Activated gamma-delta T cell treated with anti-CD3 and anti-CD28 coated beads, Interleukin-2, amount 50 U/mL, for 16 hours (primary cell): ENCODE data around the gene IREB2.

Experiments used
- DNase-seq: peaks from one replicate; pipeline ENCODE4 v3.0.0-alpha.2; 2020; ENCODE audit warnings: low read depth

IREB2 gene

DNA sequence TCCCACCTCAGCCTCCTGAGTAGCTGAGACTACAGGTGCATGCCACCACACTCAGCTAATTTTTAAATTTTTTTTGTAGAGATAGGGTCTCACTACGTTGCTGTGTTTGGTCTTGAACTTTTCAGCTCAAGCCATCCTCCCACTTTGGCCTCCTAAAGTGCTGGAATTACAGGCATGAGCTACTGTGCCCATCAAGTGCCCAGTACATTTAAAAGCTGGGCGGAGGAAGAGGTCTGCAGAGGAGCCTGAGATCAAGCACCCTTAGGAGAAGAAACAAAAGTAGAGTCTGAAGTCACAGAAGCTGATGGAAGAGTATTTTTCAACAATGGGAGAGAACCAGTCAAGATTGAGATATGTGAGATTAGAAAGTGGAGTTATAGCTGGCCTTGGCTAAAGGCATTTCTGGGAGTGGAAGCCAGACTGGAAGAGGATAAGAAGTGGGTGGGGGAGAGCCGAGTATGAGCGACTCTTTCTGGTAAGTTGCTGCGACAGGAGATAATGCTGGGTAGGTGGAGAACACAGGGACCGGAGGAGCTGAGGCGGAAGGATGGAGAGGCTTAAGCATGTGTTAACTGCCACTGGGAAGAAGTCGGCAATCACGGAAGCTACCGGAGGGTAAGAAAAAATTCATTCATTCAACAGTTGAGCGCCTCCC, 782 bp upstream of the IREB2 start:
- no peak for DNase-seq

DNA sequence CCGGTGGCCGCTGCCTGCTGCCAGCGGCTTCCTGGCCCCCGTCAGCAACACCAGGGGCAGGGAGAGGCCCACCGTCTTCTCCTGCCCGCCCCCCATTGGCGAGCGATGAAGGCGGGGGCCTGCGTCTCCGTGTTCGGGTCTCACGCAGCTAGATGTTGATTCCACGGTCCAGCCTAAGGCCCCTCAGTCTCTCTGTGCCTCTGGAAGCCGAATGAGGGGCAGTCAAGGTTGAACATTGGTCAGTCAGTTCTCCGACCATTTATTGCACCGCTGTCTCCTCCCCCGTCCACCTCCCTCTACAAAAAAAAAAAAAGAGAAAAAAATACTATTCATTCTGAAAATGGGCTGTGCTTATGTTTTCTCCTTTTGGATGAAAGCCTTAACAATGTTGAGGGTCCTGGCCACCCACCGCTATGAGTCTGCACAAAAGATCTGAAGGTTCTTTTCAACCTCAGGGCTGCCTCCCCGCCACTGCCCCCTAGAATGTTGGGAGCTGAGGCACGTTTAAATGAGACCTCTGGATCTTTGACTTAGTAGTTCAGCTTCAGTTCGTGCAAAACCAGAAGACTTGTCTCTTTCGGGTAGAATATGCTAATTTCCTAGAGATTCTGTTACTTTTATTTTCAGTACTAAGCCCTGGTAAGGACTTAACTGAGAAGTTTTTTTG, 736 bp downstream of the IREB2 start:
- no peak for DNase-seq

DNA sequence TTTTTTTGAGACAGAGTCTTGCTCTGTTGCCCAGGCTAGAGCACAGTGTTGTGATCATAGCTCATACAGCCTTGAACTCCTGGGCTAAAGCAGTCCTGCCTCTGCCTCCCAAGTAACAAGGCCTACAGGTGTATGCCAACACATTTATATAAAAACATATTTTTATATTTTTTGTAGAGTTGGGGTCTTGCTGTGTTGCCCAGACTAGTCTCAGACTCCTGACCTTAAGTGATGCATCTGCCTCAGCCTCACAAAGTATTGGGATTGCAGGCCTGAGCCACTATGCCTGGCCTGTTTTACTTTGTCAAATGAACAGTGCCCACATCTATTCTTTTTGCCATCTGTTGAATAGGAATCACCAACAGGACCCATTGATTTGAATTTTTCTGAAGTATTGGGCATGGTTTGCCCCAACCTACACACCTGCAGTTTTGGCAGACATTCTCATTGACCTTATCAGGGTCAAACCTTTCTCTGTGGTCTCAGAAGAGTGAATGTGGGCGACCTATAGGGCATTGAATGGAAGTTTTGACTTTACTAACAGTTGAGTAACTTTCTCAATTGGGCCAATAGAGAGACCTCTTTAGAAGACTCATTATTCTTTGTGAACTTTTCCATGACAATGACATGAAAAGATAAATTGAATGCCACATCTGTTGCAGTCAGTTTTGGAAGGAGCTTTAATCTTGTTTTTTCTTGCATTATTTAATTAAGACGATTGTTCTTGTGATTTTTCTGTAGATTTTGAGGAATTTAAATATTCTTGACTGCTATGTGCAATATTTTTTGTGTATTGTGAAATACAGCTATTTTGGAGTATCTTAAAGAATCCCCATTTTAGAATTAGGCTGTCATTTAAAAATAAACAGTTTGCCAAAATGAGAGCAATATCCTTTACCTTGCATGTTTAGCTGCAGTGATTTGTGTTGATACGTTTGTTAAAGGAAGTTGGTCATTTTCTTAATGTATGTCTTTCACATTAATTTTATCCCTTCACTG, 2.7 kb downstream of the IREB2 start:
- DNase-seq, result no peak

DNA sequence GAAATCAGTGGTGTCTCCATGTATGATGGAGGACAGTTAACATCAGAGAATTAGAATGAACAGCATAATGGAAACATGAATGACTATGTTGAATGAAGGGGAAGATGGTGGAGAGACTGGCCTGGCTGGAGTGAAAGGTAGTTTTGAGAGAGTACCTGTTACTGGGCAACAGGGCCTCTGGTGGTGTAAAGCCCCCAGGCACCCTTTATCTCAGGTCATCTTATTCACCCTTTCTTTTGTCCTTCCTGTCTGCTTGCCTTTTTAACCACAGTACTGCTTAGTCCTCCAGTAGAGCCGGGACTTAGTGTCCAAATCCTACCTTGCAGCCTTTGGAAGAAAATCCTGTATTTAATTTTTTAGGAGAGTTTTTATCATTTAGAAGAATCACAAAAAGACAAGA, 6.2 kb downstream of the IREB2 start:
- DNase-seq, result no peak

DNA sequence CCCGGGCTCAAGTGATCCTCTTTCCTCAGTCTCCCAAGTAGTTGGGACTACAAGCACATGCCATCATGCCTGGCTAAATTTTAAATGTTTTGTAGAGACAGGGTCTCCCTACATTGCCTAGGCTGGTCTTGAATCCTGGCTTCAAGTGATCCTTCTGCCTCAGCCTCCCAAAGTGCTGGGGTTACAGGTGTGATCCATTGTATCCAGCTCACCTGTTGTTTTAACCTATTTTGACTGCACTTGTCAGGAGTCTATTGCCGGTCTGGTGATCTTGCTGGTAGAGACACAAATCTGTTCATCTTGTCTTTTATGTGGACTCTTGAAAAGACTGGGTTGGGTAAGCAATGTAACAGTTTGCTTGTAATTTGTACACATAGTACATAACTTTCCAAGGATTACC, 7.9 kb downstream of the IREB2 start:
- no peak for DNase-seq

DNA sequence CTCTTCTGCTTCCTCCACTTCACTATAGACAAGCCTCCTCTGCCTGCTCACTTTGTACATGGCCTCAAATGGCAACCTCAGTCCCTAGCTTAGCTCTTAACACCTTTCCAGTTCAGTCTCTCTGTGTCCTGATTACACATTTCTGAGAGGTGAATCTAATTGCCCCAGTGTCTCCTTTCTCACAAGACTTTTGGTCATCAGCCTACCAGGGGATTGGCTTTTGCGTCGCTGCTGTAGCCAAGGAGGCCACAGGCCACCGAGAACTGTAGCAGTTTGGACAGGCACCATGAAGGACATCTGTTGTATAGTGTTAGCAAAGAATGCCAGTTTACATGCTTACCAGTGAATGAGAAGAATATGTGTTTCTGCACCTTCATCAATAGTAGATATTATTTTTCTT, 8.5 kb downstream of the IREB2 start:
- no peak for DNase-seq

DNA sequence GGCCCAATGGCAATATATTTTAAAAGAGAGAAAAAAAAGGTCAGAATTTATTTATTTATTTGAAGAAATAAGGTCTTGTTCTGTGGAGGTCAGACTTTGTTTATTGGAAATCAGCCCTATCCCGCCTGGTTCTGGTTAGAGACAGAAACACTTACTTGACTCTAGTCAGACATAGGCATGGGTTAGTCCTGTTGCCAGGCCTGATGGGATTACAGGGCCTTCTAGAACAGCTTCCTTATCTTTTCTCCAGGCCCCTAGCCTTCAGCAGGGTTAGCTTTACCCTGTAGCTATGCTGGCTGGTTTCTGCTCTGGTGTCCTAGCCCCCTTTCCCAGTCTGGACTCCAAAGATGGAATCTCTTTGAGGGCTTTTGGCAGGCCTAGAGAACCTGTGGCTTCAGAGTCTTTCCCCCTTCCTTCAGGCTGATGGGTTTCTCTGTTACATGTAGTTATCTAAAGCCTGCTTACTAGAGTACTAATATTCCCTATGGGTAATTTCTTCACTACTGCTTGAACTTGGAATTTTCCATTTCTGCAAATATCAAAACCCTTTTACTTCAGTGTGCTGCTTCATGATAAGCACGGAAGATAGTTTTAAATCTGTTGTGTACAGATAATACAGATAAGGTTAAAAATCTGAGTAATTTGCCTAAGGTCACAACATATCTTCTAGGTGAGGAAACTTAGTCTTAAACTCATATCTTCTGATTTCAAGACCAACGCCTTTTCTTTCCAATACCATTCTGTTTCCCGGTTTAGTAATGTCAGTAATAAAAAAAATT, 10.6 kb downstream of the IREB2 start:
- DNase-seq, result no peak

DNA sequence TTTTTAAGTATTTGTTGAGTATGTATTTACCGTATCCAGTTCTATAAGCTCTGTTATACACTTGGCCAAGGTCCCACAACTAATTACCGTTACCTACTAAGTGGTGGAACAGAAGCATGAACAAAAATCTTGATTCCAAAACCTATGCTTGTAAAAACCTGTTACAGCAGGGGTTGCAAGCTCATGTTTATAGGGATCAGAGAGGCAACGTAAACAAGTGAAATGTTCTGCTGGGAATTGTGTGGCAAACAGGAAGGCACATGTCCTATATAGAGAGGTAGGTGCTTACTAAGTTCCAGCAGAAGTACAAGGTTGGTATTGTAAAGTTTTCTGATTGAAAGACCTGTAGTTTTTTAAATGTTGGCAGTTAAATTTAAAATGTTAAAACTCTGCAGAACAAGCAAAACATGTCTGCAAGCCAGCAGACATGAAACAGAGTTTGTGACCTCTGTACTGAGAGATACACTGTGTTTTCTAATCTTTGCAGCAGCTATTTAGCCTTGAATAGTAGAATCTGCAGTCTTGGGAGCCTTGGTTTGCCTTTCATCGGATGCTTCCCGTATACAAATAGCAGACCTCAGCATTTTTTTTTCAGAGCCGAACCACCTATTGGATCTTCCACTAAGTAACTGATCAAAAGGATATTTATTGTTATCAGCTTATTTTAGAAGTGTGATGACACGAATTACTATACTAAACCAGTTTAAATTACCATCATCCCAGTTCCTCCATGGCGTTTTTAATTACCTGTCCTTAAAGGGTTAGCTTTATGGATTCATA, 11.4 kb downstream of the IREB2 start:
- DNase-seq, result no peak

DNA sequence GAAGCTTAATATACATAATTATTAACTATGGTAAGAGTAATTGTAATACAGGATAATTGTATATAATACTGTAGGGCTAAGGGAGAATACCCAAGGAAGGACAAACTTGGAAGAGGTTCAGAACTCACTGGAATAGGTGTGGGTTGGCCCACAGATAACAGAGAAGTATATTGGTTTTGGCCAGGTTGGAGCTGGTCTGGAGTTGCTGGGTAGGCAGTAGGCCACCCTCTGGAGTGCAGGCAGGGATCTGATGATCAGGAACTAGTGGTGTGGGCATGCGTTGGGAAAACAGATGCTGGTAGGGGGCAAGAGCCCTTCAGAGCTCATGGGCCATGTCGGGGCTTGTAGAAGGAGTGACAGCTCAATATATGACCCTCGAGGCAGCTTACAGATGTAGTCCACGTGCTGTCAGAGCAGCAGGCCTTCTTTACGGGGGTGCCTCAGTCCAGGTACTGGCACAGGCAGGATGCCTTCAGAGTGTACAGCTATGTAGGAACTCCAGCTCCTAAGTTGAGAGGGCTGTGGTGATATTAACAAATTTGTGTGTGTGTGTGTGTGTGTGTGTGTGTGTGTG, 12.4 kb downstream of the IREB2 start:
- no peak for DNase-seq

DNA sequence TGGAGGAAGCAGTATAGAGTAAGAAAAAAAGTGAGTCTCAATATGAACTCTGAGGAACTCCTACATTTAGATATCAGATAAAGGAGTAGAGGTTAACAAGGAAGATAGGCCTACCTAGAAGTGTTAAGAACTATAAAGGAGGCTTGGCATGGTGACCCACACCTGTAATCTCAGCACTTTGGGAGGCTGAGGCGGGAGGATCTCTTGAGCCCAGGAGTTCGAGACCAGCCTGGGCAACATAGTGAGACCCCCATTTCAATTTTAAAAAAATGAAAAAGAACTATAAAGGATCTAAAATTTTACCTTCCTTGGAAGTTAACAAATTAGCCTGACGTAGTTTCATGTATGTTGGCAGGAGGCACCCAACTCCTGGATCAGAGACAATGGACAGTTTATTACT, 14.5 kb downstream of the IREB2 start:
- DNase-seq, result no peak

DNA sequence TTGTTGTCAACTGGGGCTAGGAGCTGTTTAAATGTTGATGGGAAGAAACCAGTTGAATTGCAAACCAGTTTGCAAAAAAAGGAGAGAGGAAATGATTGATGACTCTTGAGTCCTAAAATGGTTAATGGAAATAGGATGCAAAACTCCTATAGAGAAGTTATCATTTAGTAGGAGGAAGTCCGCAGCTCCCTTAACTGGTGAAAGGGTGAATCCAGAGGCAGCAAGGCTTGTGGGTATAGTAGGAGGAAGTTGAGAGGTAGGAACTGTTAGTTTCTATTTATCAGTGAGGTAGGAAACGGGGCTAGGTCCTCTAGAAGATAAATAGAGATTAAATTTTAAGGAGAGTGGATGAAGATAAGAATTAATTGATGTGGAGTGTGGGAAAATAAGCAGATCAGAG, 15.4 kb downstream of the IREB2 start:
- DNase-seq, result no peak

DNA sequence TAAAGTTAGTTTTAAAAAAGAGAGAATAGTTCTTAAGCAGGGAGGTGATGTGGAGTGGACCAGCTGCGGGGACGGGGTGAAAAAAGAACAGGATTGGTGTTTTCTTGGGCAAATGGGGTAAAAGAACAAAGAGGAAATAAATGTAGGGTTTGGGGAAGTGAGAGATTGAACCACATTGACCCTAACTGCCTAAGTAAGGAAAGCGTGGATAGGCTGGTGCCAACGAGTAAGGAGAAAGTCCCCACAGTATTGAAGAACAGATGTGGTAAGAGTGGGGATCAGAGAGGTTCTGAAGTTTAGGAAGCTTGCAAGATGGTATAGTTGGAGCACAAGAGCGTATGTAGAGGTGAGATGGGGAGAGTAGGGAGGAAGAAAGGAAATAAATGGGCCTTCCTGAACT, 17.0 kb downstream of the IREB2 start:
- no peak for DNase-seq

DNA sequence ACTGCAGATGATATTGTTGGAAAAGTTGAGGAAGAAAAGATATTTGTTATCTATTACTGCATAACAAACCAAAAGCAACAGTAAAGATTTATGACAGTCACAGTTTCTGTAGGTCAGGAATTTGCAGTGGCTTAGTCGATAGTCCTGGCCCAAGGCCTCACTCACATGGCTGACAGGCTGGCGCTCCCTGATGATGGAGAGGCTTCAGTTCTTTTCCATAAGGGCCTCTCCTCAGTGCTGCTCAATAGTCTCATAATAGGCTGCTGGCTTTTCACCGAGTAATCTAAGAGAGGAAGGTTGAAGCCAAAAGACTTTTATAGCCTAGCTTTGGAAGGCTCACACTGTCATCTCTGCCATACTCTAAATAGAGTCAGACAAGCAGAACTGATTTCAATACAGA, 17.7 kb downstream of the IREB2 start:
- DNase-seq, result no peak

DNA sequence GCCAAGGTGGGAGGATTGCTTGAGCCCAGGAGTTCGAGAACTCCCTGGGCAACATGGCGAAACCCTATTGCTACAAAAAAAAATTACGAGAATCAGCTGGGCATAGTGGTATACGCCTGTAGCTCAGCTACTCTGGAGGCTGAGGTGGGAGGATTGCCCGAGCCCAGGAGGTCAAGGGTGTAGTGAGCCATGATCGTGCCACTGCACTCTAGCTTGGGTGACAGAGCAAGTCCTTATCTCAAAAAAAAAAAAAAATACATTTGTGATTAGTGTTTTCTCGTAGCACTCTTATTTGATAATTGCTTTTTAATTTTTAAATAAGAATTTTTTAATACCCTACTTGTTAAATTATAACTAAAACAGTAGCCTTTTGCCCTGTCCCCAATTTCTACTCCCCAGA, 18.4 kb downstream of the IREB2 start:
- no peak for DNase-seq

DNA sequence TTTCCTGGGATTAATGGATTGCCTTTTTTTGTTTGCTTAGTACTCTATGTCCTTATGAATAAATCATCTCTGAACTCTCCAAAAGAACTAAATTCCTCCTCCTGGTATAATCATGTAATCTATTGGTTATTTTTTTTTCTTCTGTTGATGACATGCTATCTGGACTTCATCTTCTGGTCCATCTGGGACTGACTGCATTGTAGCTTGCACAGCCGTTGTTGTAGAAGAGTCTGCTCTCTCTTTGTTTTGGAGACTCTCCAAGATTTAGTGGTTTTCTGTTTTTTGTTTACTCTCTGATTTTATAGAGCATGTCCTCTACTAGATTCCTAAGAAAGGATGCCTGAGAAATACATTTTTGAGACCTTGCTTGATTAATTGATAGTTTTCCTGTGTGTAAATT, 19.1 kb downstream of the IREB2 start:
- no peak for DNase-seq

DNA sequence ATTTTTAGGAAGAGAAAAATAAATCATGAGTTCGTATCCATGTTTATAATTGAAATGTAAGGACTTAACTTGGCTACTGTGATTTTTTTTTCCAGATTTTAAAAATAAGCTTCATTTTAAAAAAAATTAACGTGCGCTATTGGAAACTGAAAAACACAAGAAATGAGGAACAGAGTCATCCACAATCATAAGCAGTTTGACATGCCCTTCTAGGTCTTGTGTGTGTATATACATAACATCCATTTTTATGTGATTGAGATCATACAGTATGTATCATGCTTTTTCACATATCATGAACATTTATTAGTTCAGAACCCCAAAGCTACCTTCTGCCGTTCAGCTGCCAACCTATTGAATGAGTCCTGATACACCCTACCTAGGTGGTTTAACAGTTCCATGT, 22.7 kb downstream of the IREB2 start:
- no peak for DNase-seq

DNA sequence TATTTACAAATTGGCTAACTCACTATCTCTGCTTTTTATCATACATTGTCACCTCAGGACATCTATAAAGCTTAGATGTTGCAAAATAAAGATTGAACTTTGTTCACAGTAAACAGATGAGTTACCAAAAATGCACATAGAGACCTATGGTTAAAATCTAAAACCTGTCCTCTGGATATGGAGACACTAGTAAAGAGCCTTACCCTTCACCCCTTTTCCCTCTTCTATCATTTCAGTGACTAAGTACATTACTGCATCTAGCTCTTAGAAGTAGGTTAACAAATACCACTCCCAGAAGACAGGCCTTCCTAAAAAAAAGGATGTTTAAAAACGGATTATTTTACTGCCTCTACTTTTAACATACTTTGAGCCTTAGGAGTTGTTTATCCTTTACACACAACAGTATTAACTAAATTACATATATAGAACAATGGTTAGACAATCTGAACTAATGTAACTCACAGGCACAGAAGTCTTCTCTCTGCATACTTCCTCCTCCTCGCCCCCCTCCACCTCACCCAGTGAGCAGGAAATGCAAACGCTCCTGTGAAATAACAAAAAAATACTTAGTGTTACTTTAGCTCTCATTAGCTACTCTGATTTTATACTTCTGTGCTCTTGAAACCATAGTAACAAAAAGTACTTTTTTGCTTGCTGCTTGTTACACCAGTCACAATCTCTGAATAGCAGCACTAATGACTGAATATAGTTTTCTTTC, 23.3 kb downstream of the IREB2 start:
- DNase-seq, result no peak

DNA sequence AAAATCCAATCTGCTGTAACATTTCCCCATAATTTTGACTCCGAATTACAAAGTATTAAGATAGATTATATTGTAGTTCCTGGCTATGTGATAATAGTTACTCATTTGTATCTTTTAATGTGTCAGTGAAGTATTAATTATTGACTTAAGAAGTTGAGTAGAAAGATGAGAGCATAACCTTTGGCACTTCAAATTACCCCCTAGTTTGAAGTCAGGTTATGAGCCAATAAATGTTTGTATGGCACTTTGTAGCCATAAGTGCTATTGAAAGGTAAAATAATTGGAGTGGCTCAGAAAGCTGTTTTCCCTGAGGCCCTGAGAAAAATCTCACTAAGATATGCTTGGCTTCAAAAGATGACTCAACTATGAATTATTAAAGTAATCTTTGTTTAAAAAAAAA, 31.0 kb downstream of the IREB2 start:
- no peak for DNase-seq

DNA sequence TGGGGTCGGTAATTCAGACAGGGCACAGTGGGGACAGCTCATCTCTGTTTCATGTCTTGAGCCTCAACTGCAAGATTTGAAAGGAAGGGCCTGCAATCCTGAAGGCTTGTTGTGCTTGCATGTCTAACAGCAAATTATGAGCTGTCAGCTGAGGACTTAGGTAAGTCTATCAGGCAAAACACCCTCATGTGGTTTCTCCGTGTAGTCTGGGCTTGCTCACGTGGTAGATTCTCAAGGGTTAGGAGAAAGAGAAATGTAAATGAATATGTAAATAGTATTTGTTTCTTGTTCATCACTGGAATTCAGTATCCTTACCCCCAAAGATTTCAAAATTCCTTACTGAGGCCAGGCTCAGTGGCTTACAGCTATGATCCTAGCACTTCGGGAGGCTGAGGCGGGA, 39.3 kb downstream of the IREB2 start:
- no peak for DNase-seq

DNA sequence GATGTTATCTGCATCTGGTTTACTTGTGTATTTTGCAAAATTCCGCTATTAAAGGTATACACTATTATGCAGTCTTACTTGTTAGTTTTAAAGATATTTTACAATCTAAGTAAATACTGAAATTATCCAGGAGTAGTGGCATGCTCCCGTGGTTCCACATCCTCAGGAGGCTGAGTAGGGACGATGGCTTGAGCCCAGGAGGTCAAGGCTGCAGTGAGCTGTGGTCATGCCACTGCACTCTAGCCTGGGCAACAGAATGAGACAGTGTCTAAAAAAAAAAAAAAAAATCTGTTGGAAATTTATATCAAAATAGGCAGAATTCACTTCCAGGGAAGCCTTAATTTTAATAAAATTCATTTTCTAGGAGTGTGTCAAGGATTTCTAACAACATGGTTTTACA, 41.6 kb downstream of the IREB2 start:
- no peak for DNase-seq
